GM12878 (cell line): Measurements from ENCODE around the gene COL15A1. TPM values are rescaled to one million over a fixed set of nuclear protein-coding genes. Genes with fewer than 3 reads are reported as not detected.

Experiments used
- ATAC-seq: fragments of 200-7000 bp; cut with Tn5 transposase; 3 replicates; pipeline ENCODE4 v1.9.1; 2020; ENCODE audit warnings: mild to moderate bottlenecking, moderate library complexity
- BruUV-seq: library from RNA; stranded (reverse); fragments of 400-500 nt; replicated peaks from 2 replicates; lab custom pipeline; 2021; lab: Mats Ljungman, UMichigan
- CTCF ChIA-PET: fragments of 300-600 bp; sonication (Branson Sonifier 250); formaldehyde crosslinking; extraction: SDS; loops from one replicate; lab custom pipeline; 2021; ENCODE audit warnings: inconsistent platforms; lab: Yijun Ruan, JAX
- POLR2A ChIA-PET: fragments of 350-600 bp; formaldehyde crosslinking; extraction: SDS; loops from one replicate; lab custom pipeline; 2021; ENCODE audit warnings: inconsistent platforms; lab: Charles Lee
- RAD21 ChIA-PET: fragments of 300-600 bp; sonication (Branson Sonifier 250); formaldehyde crosslinking; loops from one replicate; lab custom pipeline; 2023; ENCODE audit warnings: antibody characterized with exemption; ENCODE audit not compliant: unreplicated experiment; lab: Charles Lee
- SMC1A ChIA-PET: fragments of 300-600 bp; sonication (Branson Sonifier 250); formaldehyde crosslinking; loops from one replicate; lab custom pipeline; 2023; ENCODE audit not compliant: unreplicated experiment, uncharacterized antibody; lab: Charles Lee
- DNase-seq: peaks from one replicate; pipeline ENCODE4 v3.0.0-alpha.2; 2011; ENCODE audit warnings: low read depth, low spot score
- FAIRE-seq: peaks from 3 replicates; lab custom pipeline; 2011; peaks lifted over from hg19 to GRCh38; lab: Jason Lieb, UNC
- H2AFZ ChIP-seq: 2 replicates; pipeline ENCODE4 v1.6.0; 2011; ENCODE audit warnings: low read depth, low read length, control low read depth; ENCODE audit not compliant: control insufficient read depth
- H3K27ac ChIP-seq: 2 replicates; pipeline ENCODE4 v1.5.1; 2011; ENCODE audit warnings: control low read depth; ENCODE audit not compliant: control insufficient read depth, insufficient read depth
- H3K27me3 ChIP-seq, 2 experiments: replicated peaks in 1 of 2; 2 replicates each; pipeline versions ENCODE4 v1.6.0 to v1.6.1; 2011; ENCODE audit warnings: low read length in 1 of 2; ENCODE audit not compliant: control insufficient read depth in 2 of 2, insufficient read depth in 2 of 2
- H3K36me3 ChIP-seq, 2 experiments: 2 replicates each; pipeline ENCODE4 v1.5.1; 2011; ENCODE audit warnings: low read length in 1 of 2; ENCODE audit not compliant: control insufficient read depth in 2 of 2, insufficient read depth in 2 of 2
- H3K4me1 ChIP-seq: 2 replicates; pipeline ENCODE4 v1.6.1; 2011; ENCODE audit warnings: mild to moderate bottlenecking, low read length, moderate library complexity, mixed read lengths; ENCODE audit not compliant: control insufficient read depth, insufficient read depth
- H3K4me2 ChIP-seq: 2 replicates; pipeline ENCODE4 v1.6.0; 2011; ENCODE audit warnings: control low read depth; ENCODE audit not compliant: control insufficient read depth, insufficient read depth
- H3K4me3 ChIP-seq: fragments of 200-600 bp; sonication (generic); 2 replicates; pipeline ENCODE4 v1.5.1; 2016
- H3K79me2 ChIP-seq: 2 replicates; pipeline ENCODE4 v1.6.0; 2011; ENCODE audit warnings: low read length; ENCODE audit not compliant: control insufficient read depth, insufficient read depth
- H3K9ac ChIP-seq: 2 replicates; pipeline ENCODE4 v1.8.0; 2011; ENCODE audit warnings: low read length, control low read depth, mixed read lengths; ENCODE audit not compliant: control insufficient read depth, insufficient read depth
- H3K9me3 ChIP-seq: replicated peaks from 3 replicates; pipeline ENCODE4 v1.5.1; 2011; ENCODE audit warnings: mild to moderate bottlenecking, low read length; ENCODE audit not compliant: control insufficient read depth, insufficient read depth
- H4K20me1 ChIP-seq: 2 replicates; pipeline ENCODE4 v1.6.0; 2011; ENCODE audit not compliant: control insufficient read depth, insufficient read depth
- CBX3 ChIP-seq: fragments of 200-600 bp; sonication (generic); IDR thresholded peaks from 2 replicates; pipeline ENCODE4 v1.6.1; 2016; ENCODE audit warnings: low read depth, borderline replicate concordance
- RAD51 ChIP-seq: fragments of 450-650 bp; IDR thresholded peaks from 2 replicates; pipeline ENCODE4 v1.6.1; 2016; ENCODE audit warnings: moderate library complexity, mild to moderate bottlenecking, inconsistent platforms
- WGBS: methylation state at CpG from one replicate; pipeline ENCODE4 v1.1.6; 2016; ENCODE audit warnings: low lambda C conversion rate; ENCODE audit not compliant: insufficient replicate concordance, insufficient coverage; ENCODE audit errors: missing lambda C conversion rate; 5-methylcytosine and 5-hydroxymethylcytosine counted together
- in situ Hi-C: fragments of 300-500 bp; cut with MboI; formaldehyde crosslinking; loops from 9 replicates; pipeline ENCODE4 v1.14.3; 2018; ENCODE audit warnings: mixed read lengths
- intact Hi-C: fragments of 100-400 bp; cut with micrococcal nuclease; formaldehyde crosslinking; loops from one replicate; pipeline ENCODE4 v1.14.2; 2022; ENCODE audit not compliant: unreplicated experiment
- polyA plus RNA-seq, 11 experiments: library from polyadenylated mRNA; depleted of rRNA in 4 of 11; unstranded in 6 of 11; stranded (reverse) in 5 of 11; fragments of >200 nt; fragmentation: Nextera tagmentation in 4 of 11; fragmentation: Illumina TruSeq in 1 of 11; extraction: Ambion mirVana in 4 of 11; extraction: Trizol in 1 of 11; gene quantifications; 1 replicate in 1 of 11; 2 replicates in 10 of 11; pipeline versions ENCODE4 v1.2.1 to v1.2.3, GENCODE V29; 2011 to 2016; ENCODE audit warnings: inconsistent platforms in 2 of 11, missing spikeins in 2 of 11, low read depth in 1 of 11
- total RNA-seq, 4 experiments: library from RNA; depleted of rRNA in 3 of 4; stranded (reverse); fragments of >200 nt in 3 of 4; fragmentation: Illumina TruSeq in 1 of 4; extraction: Trizol in 1 of 4; gene quantifications; 2 replicates each; pipeline versions ENCODE4 v1.2.1 to v1.2.3, GENCODE V29; 2013 to 2021
- TF ChIP-seq, protein P1 (sequence below): fragments of 450-650 bp; formaldehyde crosslinking; IDR thresholded peaks from 2 replicates; pipeline ENCODE4 v1.4.0; 2020; ENCODE audit warnings: mild to moderate bottlenecking, moderate library complexity

Gene COL15A1
- total and polyA plus RNA-seq, 10 of the 15 experiments (the other 5 are each of a cell fraction or from before 2014, with no cell fraction given) = 0.01 to 0.28 (median 0.06) TPM; not detected in 2

GRCh38 chr9:98997604-98998003 is 53.9 kb downstream of the COL15A1 start:
- FAIRE-seq (no peak), ATAC-seq (no peak), DNase-seq (no peak)
- H3K9ac ChIP-seq = no peak overlapping the region
- no peak overlapping the region for H3K4me2 ChIP-seq
- RAD21 ChIA-PET = interaction anchor here (1.0 to 3.9 kb wide), 8 partner anchors 8 to 154 kb away, joined by 3 to 37 read pairs (median 7); no protein-coding TSS in a partner anchor
- intact Hi-C loops = no loop called here
- CTCF ChIA-PET = interaction anchor here (0.6 to 12.5 kb wide), 19 partner anchors 8 to 166 kb away, joined by 3 to 304 read pairs (median 4); no protein-coding TSS in a partner anchor
- H2AFZ ChIP-seq = no peak overlapping the region
- SMC1A ChIA-PET = interaction anchor here (0.7 to 7.7 kb wide), 11 partner anchors 9 to 153 kb away, joined by 3 to 110 read pairs (median 6); no protein-coding TSS in a partner anchor
- H3K27ac ChIP-seq = no peak overlapping the region
- POLR2A ChIA-PET = interaction anchor here (0.6 kb wide), 1 partner anchor 230 kb away, joined by 3 read pairs; no protein-coding TSS in a partner anchor
- no peak overlapping the region for H3K4me3 ChIP-seq
- no TSS peak for BruUV-seq
- 0 out of 4 replicates have a peak, but pooled peaks cover 0 to 2% of the 10 kb centered on the region in 2 experiments for H3K27me3 ChIP-seq
- no peaks in the 10 kb centered on the region for H3K36me3 ChIP-seq
- in situ Hi-C loops = loop anchor here (5.0 kb wide), 2 partner anchors 140 to 150 kb away; no protein-coding TSS in a partner anchor
- 0% methylated on average over 4 of the region's 4 CpGs for WGBS
- peaks cover 12% of the 10 kb centered on the region for H3K4me1 ChIP-seq
- H3K79me2 ChIP-seq = no peaks in the 10 kb centered on the region
- no peak for TF ChIP-seq CBX3
- TF ChIP-seq, protein P1, sequence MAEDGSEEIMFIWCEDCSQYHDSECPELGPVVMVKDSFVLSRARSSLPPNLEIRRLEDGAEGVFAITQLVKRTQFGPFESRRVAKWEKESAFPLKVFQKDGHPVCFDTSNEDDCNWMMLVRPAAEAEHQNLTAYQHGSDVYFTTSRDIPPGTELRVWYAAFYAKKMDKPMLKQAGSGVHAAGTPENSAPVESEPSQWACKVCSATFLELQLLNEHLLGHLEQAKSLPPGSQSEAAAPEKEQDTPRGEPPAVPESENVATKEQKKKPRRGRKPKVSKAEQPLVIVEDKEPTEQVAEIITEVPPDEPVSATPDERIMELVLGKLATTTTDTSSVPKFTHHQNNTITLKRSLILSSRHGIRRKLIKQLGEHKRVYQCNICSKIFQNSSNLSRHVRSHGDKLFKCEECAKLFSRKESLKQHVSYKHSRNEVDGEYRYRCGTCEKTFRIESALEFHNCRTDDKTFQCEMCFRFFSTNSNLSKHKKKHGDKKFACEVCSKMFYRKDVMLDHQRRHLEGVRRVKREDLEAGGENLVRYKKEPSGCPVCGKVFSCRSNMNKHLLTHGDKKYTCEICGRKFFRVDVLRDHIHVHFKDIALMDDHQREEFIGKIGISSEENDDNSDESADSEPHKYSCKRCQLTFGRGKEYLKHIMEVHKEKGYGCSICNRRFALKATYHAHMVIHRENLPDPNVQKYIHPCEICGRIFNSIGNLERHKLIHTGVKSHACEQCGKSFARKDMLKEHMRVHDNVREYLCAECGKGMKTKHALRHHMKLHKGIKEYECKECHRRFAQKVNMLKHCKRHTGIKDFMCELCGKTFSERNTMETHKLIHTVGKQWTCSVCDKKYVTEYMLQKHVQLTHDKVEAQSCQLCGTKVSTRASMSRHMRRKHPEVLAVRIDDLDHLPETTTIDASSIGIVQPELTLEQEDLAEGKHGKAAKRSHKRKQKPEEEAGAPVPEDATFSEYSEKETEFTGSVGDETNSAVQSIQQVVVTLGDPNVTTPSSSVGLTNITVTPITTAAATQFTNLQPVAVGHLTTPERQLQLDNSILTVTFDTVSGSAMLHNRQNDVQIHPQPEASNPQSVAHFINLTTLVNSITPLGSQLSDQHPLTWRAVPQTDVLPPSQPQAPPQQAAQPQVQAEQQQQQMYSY (CRISPR knock-in tag) = no peak
- TF ChIP-seq RAD51 = no peak
- no peaks in the 10 kb centered on the region for H3K9me3 ChIP-seq
- no peaks in the 10 kb centered on the region for H4K20me1 ChIP-seq
